Brain microvascular endothelial cell (primary cell): ENCODE data around the gene BLACAT1.

Experiments used
- DNase-seq: peaks from one replicate; pipeline ENCODE4 v3.0.0-alpha.2; 2020
- H3K27ac ChIP-seq: fragments of 250-450 bp; sonication (Bioruptor Pico); 2 replicates; pipeline ENCODE4 v1.5.1; 2020; ENCODE audit warnings: mild to moderate bottlenecking, moderate library complexity
- H3K27me3 ChIP-seq: fragments of 250-450 bp; sonication (Bioruptor Pico); replicated peaks from 2 replicates; pipeline ENCODE4 v1.5.1; 2020; ENCODE audit warnings: mild to moderate bottlenecking
- H3K36me3 ChIP-seq: fragments of 250-450 bp; sonication (Bioruptor Pico); replicated peaks from 2 replicates; pipeline ENCODE4 v1.5.1; 2020; ENCODE audit warnings: mild to moderate bottlenecking
- H3K4me3 ChIP-seq: 2 replicates; pipeline ENCODE4 v1.5.1; 2011; ENCODE audit warnings: low read depth, mild to moderate bottlenecking, control low read depth, low read length, moderate library complexity
- in situ Hi-C: cut with HindIII; loops from 2 replicates; pipeline ENCODE4 v1.10.0; 2017; ENCODE audit warnings: low sequenced_read_pairs, low pct_ligation_motif_present
- TF ChIP-seq, protein P1 (sequence below): IDR thresholded peaks from 2 replicates; pipeline ENCODE4 v1.5.1; 2011; ENCODE audit warnings: low read depth, mild to moderate bottlenecking, moderate library complexity, low read length, control low read depth, inconsistent platforms; ENCODE audit errors: missing control alignments

The BLACAT1 gene

DNA sequence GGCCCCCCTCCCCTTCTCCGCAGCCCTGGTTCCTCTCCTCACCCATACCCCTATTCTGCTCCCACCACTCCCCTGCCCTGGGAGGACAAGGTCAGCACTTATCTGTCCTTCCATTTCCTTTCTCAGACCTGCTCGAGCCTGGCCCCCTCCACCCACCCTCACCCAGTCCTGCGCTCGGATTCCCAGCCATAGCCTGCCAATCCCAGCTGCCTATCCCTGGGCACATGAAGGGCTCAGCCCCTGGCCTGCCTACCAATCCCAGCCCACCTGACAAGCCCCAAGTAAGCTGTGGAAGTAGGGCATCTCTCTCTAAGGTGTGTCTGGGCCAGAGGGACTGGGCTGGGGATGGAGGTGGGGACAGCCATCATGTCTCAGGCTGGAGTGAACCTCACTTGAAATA lies 5.4 kb downstream of the BLACAT1 start:
- TF ChIP-seq, protein P1, sequence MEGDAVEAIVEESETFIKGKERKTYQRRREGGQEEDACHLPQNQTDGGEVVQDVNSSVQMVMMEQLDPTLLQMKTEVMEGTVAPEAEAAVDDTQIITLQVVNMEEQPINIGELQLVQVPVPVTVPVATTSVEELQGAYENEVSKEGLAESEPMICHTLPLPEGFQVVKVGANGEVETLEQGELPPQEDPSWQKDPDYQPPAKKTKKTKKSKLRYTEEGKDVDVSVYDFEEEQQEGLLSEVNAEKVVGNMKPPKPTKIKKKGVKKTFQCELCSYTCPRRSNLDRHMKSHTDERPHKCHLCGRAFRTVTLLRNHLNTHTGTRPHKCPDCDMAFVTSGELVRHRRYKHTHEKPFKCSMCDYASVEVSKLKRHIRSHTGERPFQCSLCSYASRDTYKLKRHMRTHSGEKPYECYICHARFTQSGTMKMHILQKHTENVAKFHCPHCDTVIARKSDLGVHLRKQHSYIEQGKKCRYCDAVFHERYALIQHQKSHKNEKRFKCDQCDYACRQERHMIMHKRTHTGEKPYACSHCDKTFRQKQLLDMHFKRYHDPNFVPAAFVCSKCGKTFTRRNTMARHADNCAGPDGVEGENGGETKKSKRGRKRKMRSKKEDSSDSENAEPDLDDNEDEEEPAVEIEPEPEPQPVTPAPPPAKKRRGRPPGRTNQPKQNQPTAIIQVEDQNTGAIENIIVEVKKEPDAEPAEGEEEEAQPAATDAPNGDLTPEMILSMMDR = no peak
- Histone ChIP-seq H3K27me3 (peaks cover 41% of the 10 kb centered on the region), H3K4me3 (no peak overlapping the region), H3K27ac (no peak overlapping the region), H3K36me3 (no peaks in the 10 kb centered on the region)
- no peak for DNase-seq
- in situ Hi-C loops = no loop called here

DNA sequence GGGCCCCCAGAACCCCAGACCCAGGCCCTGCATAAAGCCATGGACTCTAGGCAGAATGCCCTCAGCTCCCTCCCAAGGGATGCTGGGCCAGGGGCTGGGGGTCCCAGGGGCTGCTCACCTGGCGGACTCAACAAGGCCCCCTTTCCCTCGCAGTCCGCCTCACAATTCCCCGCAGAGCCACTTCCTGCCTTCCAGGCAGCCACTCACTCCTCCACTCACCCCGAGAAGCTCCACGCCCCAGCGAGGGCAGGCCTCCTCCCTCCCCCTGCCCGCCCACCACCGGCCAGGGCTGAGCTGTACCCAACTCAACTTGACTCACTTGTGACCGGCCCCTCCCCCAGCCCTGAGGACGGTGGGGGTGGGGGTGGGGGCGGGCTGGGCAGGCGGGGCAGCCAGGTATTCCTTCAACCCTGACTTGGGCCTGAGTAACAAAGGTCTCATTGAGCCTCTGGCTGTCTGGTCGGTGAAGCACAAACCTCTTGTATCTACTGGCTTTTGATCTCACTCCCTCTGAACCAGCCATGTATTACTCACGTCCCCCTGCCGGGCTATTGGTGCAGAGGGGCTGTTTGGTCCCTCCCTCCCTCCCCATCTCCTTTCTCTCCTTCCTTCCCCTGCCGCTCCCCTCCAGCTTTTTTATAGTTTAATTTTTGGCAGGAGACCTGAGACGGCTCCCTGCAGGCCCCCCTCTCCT lies 5.9 kb downstream of the BLACAT1 start:
- DNase-seq = peak; percentile 22
- Histone ChIP-seq H3K36me3 (no peaks in the 10 kb centered on the region), H3K4me3 (peak overlapping the region; percentile 5), H3K27ac (no peak overlapping the region), H3K27me3 (peaks cover 36% of the 10 kb centered on the region)
- TF ChIP-seq, protein P1 = peak; percentile 35
- in situ Hi-C loops = no loop called here

DNA sequence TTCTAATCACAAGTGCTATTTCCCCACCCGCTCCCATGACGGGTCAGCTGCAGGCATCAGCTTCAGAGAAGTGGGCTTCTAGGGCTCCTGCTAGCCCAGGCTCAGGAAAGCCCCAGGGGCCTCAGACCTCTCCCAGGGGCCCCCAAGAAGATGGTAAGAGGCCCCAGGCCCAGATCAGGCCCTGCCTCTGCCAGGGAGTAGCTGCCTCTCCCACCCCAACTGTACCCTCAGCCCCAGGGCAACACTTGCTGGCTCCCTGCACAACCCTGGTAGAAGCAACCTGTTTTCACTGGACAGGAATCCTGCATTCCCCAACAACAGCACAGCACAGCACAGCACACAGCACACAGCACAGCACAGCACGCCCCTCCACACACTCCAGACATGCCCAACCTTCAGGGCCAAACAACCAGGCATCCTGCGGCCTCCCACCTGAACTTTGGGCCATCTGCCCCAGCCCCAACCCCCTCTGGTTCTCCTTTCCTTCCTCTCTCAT lies 6.5 kb downstream of the BLACAT1 start:
- TF ChIP-seq, protein P1 = no peak
- Histone ChIP-seq H3K4me3 (peak overlapping the region; percentile 5), H3K36me3 (no peaks in the 10 kb centered on the region), H3K27me3 (peaks cover 33% of the 10 kb centered on the region), H3K27ac (no peak overlapping the region)
- DNase-seq = no peak
- in situ Hi-C loops = no loop called here

DNA sequence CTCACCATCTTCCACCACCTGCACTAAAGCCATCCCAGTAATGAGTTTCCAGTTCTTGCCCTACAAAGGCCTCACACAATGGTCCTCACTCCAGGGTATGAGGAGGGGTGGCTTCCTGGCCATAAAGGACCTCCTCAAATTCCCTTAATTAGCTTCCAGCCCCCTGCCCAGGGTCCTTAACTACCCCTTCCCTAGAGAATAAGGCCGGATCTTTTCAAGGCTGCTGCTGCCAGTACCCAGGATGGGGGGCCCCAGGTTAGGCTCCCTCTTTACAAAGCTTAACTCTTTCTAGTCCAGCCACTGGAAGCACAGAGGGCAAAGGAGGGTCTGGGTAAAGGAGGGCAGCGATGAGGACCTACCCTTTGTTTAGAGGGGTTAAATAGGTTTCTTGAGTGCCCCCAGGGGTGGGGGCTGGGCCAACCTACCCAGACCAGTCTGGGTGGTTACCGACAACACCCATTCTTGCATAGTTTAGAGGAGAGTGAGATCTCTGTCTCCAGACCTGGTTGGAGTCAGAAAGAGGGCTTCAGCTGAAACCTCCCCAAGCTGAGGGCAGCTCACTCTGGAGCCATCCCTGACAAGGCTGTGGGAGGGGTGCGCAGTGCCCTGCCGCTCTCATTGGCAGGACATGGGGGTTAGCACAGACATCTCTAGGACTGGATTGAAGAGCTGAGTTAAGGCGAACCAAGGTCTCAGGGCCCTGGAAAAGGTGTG lies 7.1 kb downstream of the BLACAT1 start:
- no peaks in the 10 kb centered on the region for H3K36me3 ChIP-seq
- in situ Hi-C loops = no loop called here
- H3K27ac ChIP-seq = no peak overlapping the region
- TF ChIP-seq, protein P1 = no peak
- H3K4me3 ChIP-seq = no peak overlapping the region
- peaks cover 33% of the 10 kb centered on the region for H3K27me3 ChIP-seq
- no peak for DNase-seq

DNA sequence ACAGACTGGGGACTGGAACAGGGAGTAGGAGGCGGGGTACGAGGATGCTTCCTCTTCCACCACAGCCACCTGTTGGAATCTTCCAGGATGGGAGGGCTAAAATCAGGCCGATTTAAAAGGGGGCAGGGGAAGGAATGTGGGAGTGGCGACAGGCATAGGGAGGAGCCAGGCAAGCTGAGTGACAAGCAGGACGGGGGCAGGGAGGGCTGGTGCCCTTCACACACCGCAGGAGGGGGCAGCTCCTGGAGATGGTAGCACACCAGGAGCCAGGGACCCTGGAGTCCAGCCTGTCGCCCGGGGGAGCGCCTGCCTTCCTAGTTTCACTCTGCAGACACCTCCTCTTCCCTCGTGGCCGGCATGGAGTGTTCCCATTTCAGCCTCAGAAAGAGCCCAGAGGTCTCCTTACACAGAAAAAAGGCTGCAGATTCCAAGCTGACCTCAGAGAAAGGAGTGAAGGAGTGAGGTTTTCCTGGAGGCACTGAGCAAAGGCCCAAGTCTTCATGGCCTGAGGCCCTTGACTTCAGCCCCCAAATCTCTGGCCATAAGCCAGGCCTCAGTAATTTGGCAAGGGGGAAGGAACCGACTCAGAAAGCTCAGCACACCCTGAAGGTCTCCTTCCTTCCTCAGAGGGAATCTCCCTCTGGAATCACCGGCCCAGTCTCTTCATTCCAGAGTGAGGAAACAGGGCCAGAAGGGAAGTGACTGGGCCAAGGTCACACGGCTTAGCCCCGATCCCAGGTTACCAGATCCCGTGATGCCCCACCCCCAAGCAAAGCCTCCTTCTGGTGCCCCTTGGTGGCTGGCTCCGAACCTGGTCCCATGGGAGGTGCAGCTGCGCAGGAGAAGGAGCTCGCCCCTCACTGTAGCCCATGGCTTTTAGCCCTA lies 8.1 kb downstream of the BLACAT1 start:
- Histone ChIP-seq H3K36me3 (no peaks in the 10 kb centered on the region), H3K4me3 (no peak overlapping the region)
- in situ Hi-C loops = no loop called here

More for the DNA sequence above, 8.1 kb downstream of the BLACAT1 start:
- Histone ChIP-seq H3K27ac (no peak overlapping the region), H3K27me3 (peaks cover 23% of the 10 kb centered on the region)
- no peak for DNase-seq
- TF ChIP-seq, protein P1 = no peak
